ENCODE results near the gene TEX2.
"Not testable (repeated sequence)": the region's sequence is repeated elsewhere in the genome, so short reads cannot be mapped to it uniquely, and the experiment has no call there.

The TEX2 gene

GRCh38 chr17:64123114-64123513 lies 139.9 kb downstream of the TEX2 start:
- Histone ChIP-seq H3K4me3 (ENCODE audit: extremely low read depth, insufficient read depth, low read length, poor library complexity, severe bottlenecking) (no peak overlapping the region), H3K4me1 (ENCODE audit: control insufficient read depth, insufficient read depth, low read length, poor library complexity, severe bottlenecking) (no peaks in the 10 kb centered on the region), H3K27ac (ENCODE audit: low read depth, low read length, severe bottlenecking) (no peak overlapping the region), H3K36me3 (ENCODE audit: control insufficient read depth, insufficient read depth, low read length) (no peaks in the 10 kb centered on the region), H3K9me3 (ENCODE audit: control insufficient read depth, low read length) (no peaks in the 10 kb centered on the region)
- 90 to 92% methylated on average over 3 to 4 of the region's 4 CpGs for WGBS, 2 experiments (ENCODE audit: insufficient coverage in 2 of 2)

GRCh38 chr17:64120972-64121786 lies 141.9 kb downstream of the TEX2 start:
- not testable (repeated sequence) for H3K36me3 ChIP-seq (ENCODE audit: control insufficient read depth, insufficient read depth, low read length); H3K27ac ChIP-seq (ENCODE audit: low read depth, low read length, severe bottlenecking); H3K4me1 ChIP-seq (ENCODE audit: control insufficient read depth, insufficient read depth, low read length, poor library complexity, severe bottlenecking); H3K4me3 ChIP-seq (ENCODE audit: extremely low read depth, insufficient read depth, low read length, poor library complexity, severe bottlenecking); H3K9me3 ChIP-seq (ENCODE audit: control insufficient read depth, low read length)
- 89 to 94% methylated on average over 10 to 11 of the region's 13 CpGs for WGBS, 2 experiments (ENCODE audit: insufficient coverage in 2 of 2)

- H3K4me1 ChIP-seq (ENCODE audit: control insufficient read depth, insufficient read depth, low read length, poor library complexity, severe bottlenecking) = no peaks in the 10 kb centered on the region
- no peaks in the 10 kb centered on the region for H3K9me3 ChIP-seq (ENCODE audit: control insufficient read depth, low read length)
- no peak overlapping the region for H3K4me3 ChIP-seq (ENCODE audit: extremely low read depth, insufficient read depth, low read length, poor library complexity, severe bottlenecking)
- H3K27ac ChIP-seq (ENCODE audit: low read depth, low read length, severe bottlenecking) = no peak overlapping the region
- no peaks in the 10 kb centered on the region for H3K36me3 ChIP-seq (ENCODE audit: control insufficient read depth, insufficient read depth, low read length)
- 89% methylated on average over 1 of the region's 3 CpGs; no CpG with 5 or more reads in 1 of the 2 experiments for WGBS, 2 experiments (ENCODE audit: insufficient coverage in 2 of 2)
These were observed 142.8 kb downstream of the TEX2 start for GRCh38 chr17:64120159-64120810.

GRCh38 chr17:64117981-64118979 lies 144.8 kb downstream of the TEX2 start:
- no peaks in the 10 kb centered on the region for H3K9me3 ChIP-seq (ENCODE audit: control insufficient read depth, low read length)
- no peaks in the 10 kb centered on the region for H3K36me3 ChIP-seq (ENCODE audit: control insufficient read depth, insufficient read depth, low read length)
- H3K4me1 ChIP-seq (ENCODE audit: control insufficient read depth, insufficient read depth, low read length, poor library complexity, severe bottlenecking) = no peaks in the 10 kb centered on the region
- H3K4me3 ChIP-seq (ENCODE audit: extremely low read depth, insufficient read depth, low read length, poor library complexity, severe bottlenecking) = no peak overlapping the region
- H3K27ac ChIP-seq (ENCODE audit: low read depth, low read length, severe bottlenecking) = no peak overlapping the region
- WGBS, 2 experiments (ENCODE audit: insufficient coverage in 2 of 2) = 91 to 93% methylated on average over 8 of the region's 10 CpGs

GRCh38 chr17:64115822-64116534 lies 147.1 kb downstream of the TEX2 start:
- Histone ChIP-seq H3K9me3 (ENCODE audit: control insufficient read depth, low read length) (no peaks in the 10 kb centered on the region), H3K4me3 (ENCODE audit: extremely low read depth, insufficient read depth, low read length, poor library complexity, severe bottlenecking) (no peak overlapping the region), H3K36me3 (ENCODE audit: control insufficient read depth, insufficient read depth, low read length) (no peaks in the 10 kb centered on the region), H3K4me1 (ENCODE audit: control insufficient read depth, insufficient read depth, low read length, poor library complexity, severe bottlenecking) (no peaks in the 10 kb centered on the region), H3K27ac (ENCODE audit: low read depth, low read length, severe bottlenecking) (no peak overlapping the region)
- 92 to 95% methylated on average over 2 to 4 of the region's 7 CpGs for WGBS, 2 experiments (ENCODE audit: insufficient coverage in 2 of 2)

GRCh38 chr17:64115043-64115698 lies 147.9 kb downstream of the TEX2 start:
- H3K36me3 ChIP-seq (ENCODE audit: control insufficient read depth, insufficient read depth, low read length) = no peaks in the 10 kb centered on the region
- no peak overlapping the region for H3K27ac ChIP-seq (ENCODE audit: low read depth, low read length, severe bottlenecking)
- H3K4me3 ChIP-seq (ENCODE audit: extremely low read depth, insufficient read depth, low read length, poor library complexity, severe bottlenecking) = no peak overlapping the region
- H3K4me1 ChIP-seq (ENCODE audit: control insufficient read depth, insufficient read depth, low read length, poor library complexity, severe bottlenecking) = no peaks in the 10 kb centered on the region
- no peaks in the 10 kb centered on the region for H3K9me3 ChIP-seq (ENCODE audit: control insufficient read depth, low read length)
- 87 to 98% methylated on average over 8 of the region's 8 CpGs for WGBS, 2 experiments (ENCODE audit: insufficient coverage in 2 of 2)

GRCh38 chr17:64113006-64113405 lies 150.1 kb downstream of the TEX2 start:
- Histone ChIP-seq H3K36me3 (ENCODE audit: control insufficient read depth, insufficient read depth, low read length) (no peaks in the 10 kb centered on the region), H3K27ac (ENCODE audit: low read depth, low read length, severe bottlenecking) (no peak overlapping the region), H3K9me3 (ENCODE audit: control insufficient read depth, low read length) (no peaks in the 10 kb centered on the region), H3K4me3 (ENCODE audit: extremely low read depth, insufficient read depth, low read length, poor library complexity, severe bottlenecking) (no peak overlapping the region), H3K4me1 (ENCODE audit: control insufficient read depth, insufficient read depth, low read length, poor library complexity, severe bottlenecking) (no peaks in the 10 kb centered on the region)
- 89% methylated on average over 1 of the region's 2 CpGs; no CpG with 5 or more reads in 1 of the 2 experiments for WGBS, 2 experiments (ENCODE audit: insufficient coverage in 2 of 2)

GRCh38 chr17:64111831-64112230 lies 151.2 kb downstream of the TEX2 start:
- 86 to 89% methylated on average over 4 of the region's 4 CpGs for WGBS, 2 experiments (ENCODE audit: insufficient coverage in 2 of 2)
- no peak overlapping the region for H3K4me3 ChIP-seq (ENCODE audit: extremely low read depth, insufficient read depth, low read length, poor library complexity, severe bottlenecking)

GRCh38 chr17:64110379-64111152 lies 152.5 kb downstream of the TEX2 start:
- no peaks in the 10 kb centered on the region for H3K4me1 ChIP-seq (ENCODE audit: control insufficient read depth, insufficient read depth, low read length, poor library complexity, severe bottlenecking)
- no peaks in the 10 kb centered on the region for H3K9me3 ChIP-seq (ENCODE audit: control insufficient read depth, low read length)
- H3K36me3 ChIP-seq (ENCODE audit: control insufficient read depth, insufficient read depth, low read length) = no peaks in the 10 kb centered on the region
- 76 to 80% methylated on average over 11 of the region's 12 CpGs for WGBS, 2 experiments (ENCODE audit: insufficient coverage in 2 of 2)
- H3K4me3 ChIP-seq (ENCODE audit: extremely low read depth, insufficient read depth, low read length, poor library complexity, severe bottlenecking) = no peak overlapping the region
- H3K27ac ChIP-seq (ENCODE audit: low read depth, low read length, severe bottlenecking) = peak overlapping the region; percentile 20

More at GRCh38 chr17:64111831-64112230, 151.2 kb downstream of the TEX2 start:
- Histone ChIP-seq H3K27ac (ENCODE audit: low read depth, low read length, severe bottlenecking) (no peak overlapping the region), H3K9me3 (ENCODE audit: control insufficient read depth, low read length) (no peaks in the 10 kb centered on the region), H3K4me1 (ENCODE audit: control insufficient read depth, insufficient read depth, low read length, poor library complexity, severe bottlenecking) (no peaks in the 10 kb centered on the region), H3K36me3 (ENCODE audit: control insufficient read depth, insufficient read depth, low read length) (no peaks in the 10 kb centered on the region)

Measured in mesodermal cell (in vitro differentiated cells).